Renal pelvis (tissue), 4 donors: ENCODE results near the gene TAF4. TPM values are rescaled to one million over a fixed set of nuclear protein-coding genes. Genes with fewer than 3 reads are reported as not detected.

Experiments
- DNase-seq: peaks from one replicate; pipeline ENCODE4 v3.0.0-alpha.2; 2013
- polyA plus RNA-seq, 3 donors: library from polyadenylated mRNA; unstranded; fragments of 120-200 nt; gene quantifications; one replicate each; pipeline ENCODE4 v1.2.1, GENCODE V29; 2013; ENCODE audit not compliant: insufficient read length in 3 of 3

Gene TAF4
- polyA plus RNA-seq, 3 donors = 19.6 to 20.4 (median 20.3) TPM

- DNase-seq = no peak
These were observed 17.9 kb downstream of the TAF4 start for GRCh38 chr20:62047666-62048345.

DNA sequence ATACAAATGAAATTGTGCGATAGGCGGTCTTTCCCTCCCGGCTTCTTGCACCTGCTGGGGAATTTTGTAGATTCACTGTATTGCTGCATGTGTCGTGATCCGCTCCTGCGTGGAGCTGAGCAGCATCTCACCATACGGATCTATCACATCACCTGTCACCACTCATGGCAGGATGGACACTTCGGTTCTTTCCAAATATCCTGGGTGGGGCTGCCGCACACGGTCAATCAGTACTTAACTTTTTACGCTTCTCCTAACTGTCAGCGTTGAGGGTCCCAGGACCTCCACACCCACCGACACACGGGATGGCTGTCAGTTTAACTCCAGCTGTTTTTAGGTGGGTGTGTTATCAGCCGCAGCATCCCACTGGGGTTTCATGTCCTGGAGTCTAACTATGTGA is 19.2 kb downstream of the TAF4 start:
- no peak for DNase-seq

GRCh38 chr20:62045529-62046285 is 20.0 kb downstream of the TAF4 start:
- no peak for DNase-seq

GRCh38 chr20:62045118-62045517 is 20.6 kb downstream of the TAF4 start:
- no peak for DNase-seq

GRCh38 chr20:62044631-62045030 is 21.1 kb downstream of the TAF4 start:
- no peak for DNase-seq

GRCh38 chr20:62043131-62043914 is 22.4 kb downstream of the TAF4 start:
- no peak for DNase-seq

GRCh38 chr20:62042025-62042820 is 23.5 kb downstream of the TAF4 start:
- no peak for DNase-seq

DNA sequence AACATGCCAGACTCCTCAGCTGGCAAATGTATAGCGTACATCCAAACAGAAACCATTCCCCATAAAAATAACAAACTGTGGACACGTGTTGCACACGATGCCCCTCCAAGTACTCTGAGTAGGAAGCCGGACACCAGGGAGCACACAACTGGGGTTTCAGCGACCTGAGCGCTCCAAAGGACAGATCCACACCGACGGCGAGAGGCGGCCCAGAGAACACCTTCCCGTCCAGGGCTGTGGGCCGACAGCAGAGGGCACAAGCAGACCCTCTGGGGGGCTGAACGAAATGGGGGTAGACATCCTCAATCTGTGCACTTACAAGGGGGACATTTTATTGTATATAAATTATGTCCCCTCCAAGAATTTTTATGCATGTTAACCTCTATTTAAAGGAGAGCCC is 24.7 kb downstream of the TAF4 start:
- no peak for DNase-seq

- DNase-seq = no peak
These were observed 25.2 kb downstream of the TAF4 start for GRCh38 chr20:62040381-62040922.

GRCh38 chr20:62039738-62040137 is 25.9 kb downstream of the TAF4 start:
- DNase-seq = no peak

GRCh38 chr20:62032609-62033368 is 32.9 kb downstream of the TAF4 start:
- no peak for DNase-seq

GRCh38 chr20:62031462-62032092 is 34.1 kb downstream of the TAF4 start:
- DNase-seq = no peak

DNA sequence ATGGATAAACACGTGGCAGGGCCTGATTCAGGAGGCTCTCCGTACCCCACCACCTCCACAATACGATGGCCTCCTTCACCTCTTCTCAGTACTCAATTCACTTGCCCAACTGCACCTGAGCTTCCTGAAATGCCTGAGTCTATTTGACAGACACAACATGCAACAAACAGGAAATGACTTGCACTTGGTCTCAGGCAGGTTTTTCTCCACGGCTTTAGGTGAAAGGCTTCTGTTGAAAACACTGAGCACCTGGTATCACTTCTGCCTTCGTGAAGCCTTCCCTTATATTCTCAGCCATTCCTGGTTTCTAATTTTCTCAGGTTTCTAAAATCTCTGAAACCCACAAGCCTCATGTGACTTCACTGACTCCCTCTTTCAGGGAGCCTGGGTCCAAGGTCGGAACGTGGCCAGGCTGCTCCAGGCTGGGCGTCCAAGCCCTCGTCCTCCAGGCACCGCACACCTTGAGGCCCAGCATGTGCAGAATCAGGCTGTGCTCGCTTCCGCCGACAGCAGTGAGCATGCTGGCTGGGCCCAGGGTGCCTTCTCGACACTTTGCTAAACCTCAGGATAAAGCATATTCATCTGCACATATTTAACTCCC is 34.7 kb downstream of the TAF4 start:
- DNase-seq = no peak

DNA sequence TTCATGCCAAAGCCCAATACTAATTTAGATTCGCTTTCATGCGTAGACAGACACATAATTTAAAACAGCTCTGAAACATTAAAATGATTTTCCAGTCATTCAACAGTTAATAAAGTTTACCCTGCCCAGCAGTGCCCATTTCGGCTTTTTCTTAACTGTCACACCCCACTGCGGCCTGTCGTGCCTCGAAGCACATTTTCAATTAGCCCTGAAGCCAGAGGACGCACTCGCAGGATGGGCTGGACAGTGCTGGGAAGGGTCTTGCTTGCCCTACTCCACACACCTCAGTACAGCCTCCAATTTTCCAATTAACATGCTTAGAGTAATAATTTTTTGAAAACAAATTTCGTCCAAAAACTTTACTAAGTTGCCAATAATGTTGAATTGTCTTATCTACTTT is 35.3 kb downstream of the TAF4 start:
- DNase-seq = no peak

DNA sequence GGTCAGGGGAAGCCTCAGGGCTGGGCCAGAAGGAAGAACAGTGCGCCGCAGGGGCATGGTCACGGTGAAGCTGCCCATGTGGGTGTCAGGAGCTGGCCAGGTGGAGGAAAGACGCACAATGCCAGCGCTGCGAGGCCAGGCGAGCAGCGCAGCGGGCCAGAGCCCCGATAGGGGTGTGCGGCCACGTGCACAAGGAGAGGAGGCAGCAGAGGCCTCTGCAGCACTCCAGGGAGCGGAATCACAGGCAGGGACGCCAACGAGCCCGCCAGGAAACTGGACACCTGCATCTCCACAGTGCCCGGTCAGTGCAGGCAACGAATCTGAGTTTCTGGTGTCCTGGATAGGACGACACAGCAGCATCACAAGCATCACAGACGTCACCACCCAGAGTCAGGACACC is 35.7 kb downstream of the TAF4 start:
- no peak for DNase-seq

DNA sequence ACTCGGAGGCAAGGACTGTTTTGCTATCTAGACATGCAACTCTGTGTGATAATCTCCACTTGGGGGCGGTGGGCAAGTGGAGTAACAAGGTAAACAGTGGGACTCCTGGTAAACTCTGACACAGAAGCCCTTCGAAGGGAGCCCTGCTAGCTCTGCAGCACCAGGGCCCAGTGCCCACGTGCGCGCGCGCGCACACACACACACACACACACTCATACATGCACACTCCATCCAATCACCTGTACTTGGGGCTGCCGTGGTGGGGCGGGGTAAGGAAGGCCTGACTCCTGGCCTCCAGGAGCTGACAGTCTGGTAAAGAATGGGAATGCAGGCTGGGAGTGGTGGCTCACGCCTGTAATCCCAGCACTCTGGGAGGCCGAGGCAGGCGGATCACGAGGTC is 36.4 kb downstream of the TAF4 start:
- no peak for DNase-seq

- DNase-seq = no peak
These were observed 37.3 kb downstream of the TAF4 start for GRCh38 chr20:62028384-62028783.

DNA sequence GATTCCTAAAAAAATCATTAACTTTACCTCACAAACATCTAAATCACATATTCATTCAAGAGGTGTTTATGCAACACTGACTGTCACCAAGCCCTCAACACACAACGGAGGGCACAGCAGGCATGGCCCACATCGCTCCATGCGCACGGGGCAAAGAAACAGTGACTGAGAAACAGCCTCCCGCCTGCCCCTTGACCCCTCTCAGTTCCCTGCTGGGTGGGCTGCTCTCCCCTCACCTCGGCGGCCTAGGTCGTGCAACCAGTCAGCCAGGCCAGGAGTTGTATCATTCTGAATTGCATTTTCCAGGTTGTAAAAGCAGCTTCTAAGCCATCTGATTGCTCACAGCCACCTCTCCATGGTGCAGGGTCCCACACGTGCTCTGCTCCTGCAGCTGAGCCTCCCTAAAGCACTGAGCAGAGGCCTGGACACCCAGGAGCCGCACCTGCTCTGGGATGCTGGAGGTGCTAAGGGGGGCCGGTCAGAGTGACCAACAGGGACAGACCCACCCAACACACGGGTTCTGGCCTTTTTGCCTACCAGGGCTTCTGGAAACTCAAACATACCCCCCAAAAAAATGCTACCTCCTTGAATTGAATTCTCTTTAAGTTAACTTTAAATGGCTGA is 37.9 kb downstream of the TAF4 start:
- no peak for DNase-seq

DNA sequence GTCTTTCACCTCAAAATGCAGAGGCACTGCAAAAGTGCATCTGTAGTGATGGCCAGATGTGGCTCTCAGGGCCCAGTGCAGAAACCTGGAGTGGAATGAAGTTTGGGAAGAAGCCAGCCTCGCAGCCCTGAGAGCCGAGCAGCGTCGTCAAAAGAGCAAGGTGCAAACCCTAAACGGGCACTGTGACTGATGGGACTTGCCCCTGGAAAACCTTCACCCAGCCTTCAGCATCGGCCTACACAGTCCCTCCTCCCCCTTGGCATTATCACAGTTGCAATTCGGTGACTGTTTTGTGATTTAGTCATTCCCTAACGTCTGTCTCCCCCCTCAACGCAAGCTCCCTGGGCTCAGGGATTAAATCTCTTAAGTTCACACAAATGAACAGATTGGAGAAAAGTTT is 38.6 kb downstream of the TAF4 start:
- no peak for DNase-seq

- DNase-seq = no peak
These were observed 39.2 kb downstream of the TAF4 start for GRCh38 chr20:62026564-62026856.
